Activated naive CD8-positive, alpha-beta T cell treated with anti-CD3 and anti-CD28 coated beads, Interleukin-2, amount 10 ng/mL, durations not matched to agents 7 days and 5 days (primary cell): ENCODE data around the gene APOC1. TPM values are rescaled to one million over a fixed set of nuclear protein-coding genes. Genes with fewer than 3 reads are reported as not detected.
"Not testable (repeated sequence)": the region's sequence is repeated elsewhere in the genome, so short reads cannot be mapped to it uniquely, and the experiment has no call there.

Experiments
- ATAC-seq: fragments of 150-1000 bp; cut with Tn5 transposase; one replicate; pipeline ENCODE4 v1.10.0; 2021; ENCODE audit warnings: low read depth, moderate library complexity
- POLR2A ChIA-PET: fragments of 350-600 bp; sonication (Branson Sonifier 250); formaldehyde crosslinking; loops from one replicate; lab custom pipeline; 2021; ENCODE audit warnings: antibody characterized with exemption; lab: Charles Lee
- DNase-seq: peaks from one replicate; pipeline ENCODE4 v3.0.0; 2021
- H3K27ac Mint-ChIP-seq: one replicate; pipeline ENCODE4 v1.8.0; 2022; ENCODE audit warnings: mild to moderate bottlenecking, mixed read lengths
- H3K27me3 Mint-ChIP-seq: one replicate; pipeline ENCODE4 v1.8.0; 2022; ENCODE audit warnings: mild to moderate bottlenecking, moderate library complexity, mixed read lengths
- H3K36me3 Mint-ChIP-seq: one replicate; pipeline ENCODE4 v1.8.0; 2021; ENCODE audit warnings: mild to moderate bottlenecking, mixed read lengths
- H3K4me1 Mint-ChIP-seq: one replicate; pipeline ENCODE4 v1.8.0; 2021; ENCODE audit warnings: mixed read lengths
- H3K4me3 Mint-ChIP-seq: one replicate; pipeline ENCODE4 v1.8.0; 2022; ENCODE audit warnings: mild to moderate bottlenecking, moderate library complexity, mixed read lengths
- H3K9me3 Mint-ChIP-seq: one replicate; pipeline ENCODE4 v1.8.0; 2021; ENCODE audit warnings: mixed read lengths
- total RNA-seq, 2 experiments: library from RNA; stranded (reverse); gene quantifications; one replicate each; pipeline ENCODE4 v1.2.3, GENCODE V29; 2021

APOC1 gene
- total RNA-seq, 2 experiments from 2014 or later: 11.6 to 12.7 TPM

DNA sequence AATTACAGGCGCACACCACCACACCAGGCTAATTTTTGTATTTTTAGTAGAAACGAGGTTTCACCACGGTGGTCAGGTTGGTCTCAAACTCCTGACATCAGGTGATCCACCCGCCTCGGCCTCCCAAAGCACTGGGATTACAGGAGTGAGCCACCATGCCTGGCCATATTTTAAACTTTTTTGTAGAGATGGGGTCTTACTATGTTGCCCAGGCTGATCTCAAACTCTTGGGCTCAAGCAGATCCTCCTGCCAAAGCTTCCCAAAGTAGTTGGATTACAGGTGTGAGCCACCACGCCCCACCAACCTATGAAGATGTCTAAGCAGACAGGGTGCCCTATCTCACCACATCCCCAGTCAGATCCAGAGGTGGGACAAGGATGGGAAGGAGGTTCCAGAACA, 2.5 kb upstream of the APOC1 start:
- ATAC-seq, DNase-seq, H3K9me3 Mint-ChIP-seq, H3K27ac Mint-ChIP-seq, H3K4me1 Mint-ChIP-seq, H3K36me3 Mint-ChIP-seq, POLR2A ChIA-PET, H3K4me3 Mint-ChIP-seq: not testable (repeated sequence)
- peaks cover 31% of the 10 kb centered on the region for H3K27me3 Mint-ChIP-seq

DNA sequence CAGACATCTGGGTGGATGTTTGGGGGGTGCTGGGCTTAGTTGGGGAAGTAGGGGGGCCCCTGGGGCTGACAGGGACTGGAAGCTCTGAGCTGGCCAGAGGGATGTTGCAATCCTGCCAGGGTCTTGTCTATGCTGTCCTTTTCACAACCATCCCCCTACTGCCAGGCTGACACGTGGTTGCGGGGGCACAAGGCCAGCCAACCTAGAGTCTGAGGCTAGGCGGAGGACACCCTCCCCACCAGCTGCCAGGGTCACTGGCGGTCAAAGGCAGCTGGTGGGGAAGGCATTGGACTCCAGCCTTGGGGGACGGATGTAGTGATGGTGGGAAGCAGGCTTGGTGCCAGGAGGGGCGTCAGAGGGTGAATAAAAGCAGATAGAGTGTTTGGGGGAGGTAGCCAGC, 1.6 kb upstream of the APOC1 start:
- POLR2A ChIA-PET: no interaction called here
- DNase-seq (no peak), ATAC-seq (no peak)
- Mint-ChIP-seq H3K4me3 (no peak overlapping the region), H3K27ac (no peak overlapping the region), H3K27me3 (peaks cover 26% of the 10 kb centered on the region), H3K36me3 (no peaks in the 10 kb centered on the region), H3K4me1 (peaks cover 9% of the 10 kb centered on the region), H3K9me3 (no peaks in the 10 kb centered on the region)

DNA sequence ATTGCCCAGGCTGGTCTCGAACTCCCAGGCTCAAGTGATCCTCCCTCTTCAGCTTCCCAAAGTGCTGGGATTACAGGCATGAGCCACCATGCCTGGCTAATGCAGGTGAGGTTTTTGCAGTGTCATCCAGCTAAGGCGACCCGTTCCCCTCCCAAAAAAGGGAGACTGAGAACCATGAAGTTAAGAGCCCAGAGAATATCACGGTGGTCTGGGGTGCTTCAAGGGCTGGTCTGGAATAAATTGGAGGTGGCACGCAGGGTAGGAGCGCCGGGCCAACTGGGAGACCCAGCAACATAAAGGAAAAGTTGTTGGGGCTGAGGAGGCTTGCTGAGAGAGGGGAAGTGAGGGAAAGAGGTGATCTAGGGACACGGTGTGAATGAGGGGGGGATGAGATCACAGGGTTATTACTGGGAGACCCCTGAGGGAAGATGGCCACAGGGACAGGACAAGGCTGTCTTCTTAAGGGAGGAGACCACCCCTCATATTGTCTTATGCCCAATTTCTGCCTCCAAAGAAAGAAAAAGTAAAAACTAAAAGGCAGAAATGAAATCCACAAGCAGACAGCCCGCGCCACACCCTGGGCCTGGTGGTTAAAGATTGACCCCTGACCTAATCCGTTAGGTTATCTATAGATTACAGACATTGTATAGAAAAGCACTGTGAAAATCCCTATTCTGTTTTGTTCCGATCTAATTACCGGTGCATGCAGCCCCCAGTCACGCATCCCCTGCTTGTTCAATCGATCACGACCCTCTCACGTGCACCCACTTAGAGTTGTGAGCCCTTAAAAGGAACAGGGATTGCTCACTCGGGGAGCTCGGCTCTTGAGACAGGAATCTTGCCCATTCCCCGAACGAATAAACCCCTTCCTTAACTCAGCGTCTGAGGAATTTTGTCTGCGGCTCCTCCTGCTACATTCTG, 636 bp upstream of the APOC1 start:
- H3K36me3 Mint-ChIP-seq, H3K9me3 Mint-ChIP-seq, H3K4me1 Mint-ChIP-seq, POLR2A ChIA-PET, DNase-seq, ATAC-seq: not testable (repeated sequence)
- H3K4me3 Mint-ChIP-seq: peak overlapping the region; percentile 93
- peak overlapping the region; percentile 75 for H3K27ac Mint-ChIP-seq
- peaks cover 26% of the 10 kb centered on the region for H3K27me3 Mint-ChIP-seq

DNA sequence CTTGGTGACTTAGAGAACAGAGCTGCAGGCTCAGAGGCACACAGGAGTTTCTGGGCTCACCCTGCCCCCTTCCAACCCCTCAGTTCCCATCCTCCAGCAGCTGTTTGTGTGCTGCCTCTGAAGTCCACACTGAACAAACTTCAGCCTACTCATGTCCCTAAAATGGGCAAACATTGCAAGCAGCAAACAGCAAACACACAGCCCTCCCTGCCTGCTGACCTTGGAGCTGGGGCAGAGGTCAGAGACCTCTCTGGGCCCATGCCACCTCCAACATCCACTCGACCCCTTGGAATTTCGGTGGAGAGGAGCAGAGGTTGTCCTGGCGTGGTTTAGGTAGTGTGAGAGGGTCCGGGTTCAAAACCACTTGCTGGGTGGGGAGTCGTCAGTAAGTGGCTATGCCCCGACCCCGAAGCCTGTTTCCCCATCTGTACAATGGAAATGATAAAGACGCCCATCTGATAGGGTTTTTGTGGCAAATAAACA, 9.9 kb downstream of the APOC1 start:
- no peaks in the 10 kb centered on the region for H3K9me3 Mint-ChIP-seq
- peaks cover 27% of the 10 kb centered on the region for H3K27me3 Mint-ChIP-seq
- H3K4me1 Mint-ChIP-seq: peaks cover 3% of the 10 kb centered on the region
- no peak overlapping the region for H3K4me3 Mint-ChIP-seq
- no peak overlapping the region for H3K27ac Mint-ChIP-seq
- no peaks in the 10 kb centered on the region for H3K36me3 Mint-ChIP-seq
- ATAC-seq: no peak
- POLR2A ChIA-PET: no interaction called here
- DNase-seq: no peak

DNA sequence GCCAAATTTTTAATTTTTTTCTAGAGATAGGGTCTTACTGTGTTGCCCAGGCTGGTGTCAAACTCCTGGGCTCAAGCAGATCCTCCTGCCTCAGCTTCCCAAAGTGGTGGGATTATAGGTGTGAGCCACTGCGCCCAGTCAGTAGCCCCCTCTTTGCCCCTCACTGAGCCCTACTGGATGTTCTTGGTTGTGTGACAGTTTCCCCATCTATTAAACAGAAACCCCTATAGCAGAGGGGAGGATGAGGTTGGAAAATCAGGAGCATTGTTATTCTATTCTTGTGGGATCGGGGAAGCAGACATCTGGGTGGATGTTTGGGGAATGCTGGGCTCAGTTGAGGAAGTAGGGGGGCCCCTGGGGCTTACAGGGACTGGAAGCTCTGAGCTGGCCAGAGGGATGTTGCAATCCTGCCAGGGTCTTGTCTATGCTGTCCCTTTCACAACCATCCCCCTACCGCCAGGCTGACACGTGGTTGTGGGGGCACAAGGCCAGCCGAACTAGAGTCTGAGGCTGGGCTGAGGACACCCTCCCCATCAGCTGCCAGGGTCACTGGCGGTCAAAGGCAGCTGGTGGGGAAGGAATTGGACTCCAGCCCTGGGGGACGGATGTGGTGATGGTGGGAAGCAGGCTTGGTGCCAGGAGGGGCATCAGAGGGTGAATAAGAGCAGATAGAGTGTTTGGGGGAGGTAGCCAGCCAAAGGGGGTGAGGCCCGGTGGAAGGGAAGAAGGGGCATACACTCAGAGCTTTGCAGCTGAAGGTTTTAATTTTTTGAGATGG, 10.9 kb downstream of the APOC1 start:
- no peak overlapping the region for H3K4me3 Mint-ChIP-seq
- H3K27me3 Mint-ChIP-seq: peaks cover 27% of the 10 kb centered on the region
- peaks cover 3% of the 10 kb centered on the region for H3K4me1 Mint-ChIP-seq
- POLR2A ChIA-PET: no interaction called here
- no peak for ATAC-seq
- DNase-seq: no peak
- H3K9me3 Mint-ChIP-seq: no peaks in the 10 kb centered on the region
- H3K36me3 Mint-ChIP-seq: no peaks in the 10 kb centered on the region
- no peak overlapping the region for H3K27ac Mint-ChIP-seq

DNA sequence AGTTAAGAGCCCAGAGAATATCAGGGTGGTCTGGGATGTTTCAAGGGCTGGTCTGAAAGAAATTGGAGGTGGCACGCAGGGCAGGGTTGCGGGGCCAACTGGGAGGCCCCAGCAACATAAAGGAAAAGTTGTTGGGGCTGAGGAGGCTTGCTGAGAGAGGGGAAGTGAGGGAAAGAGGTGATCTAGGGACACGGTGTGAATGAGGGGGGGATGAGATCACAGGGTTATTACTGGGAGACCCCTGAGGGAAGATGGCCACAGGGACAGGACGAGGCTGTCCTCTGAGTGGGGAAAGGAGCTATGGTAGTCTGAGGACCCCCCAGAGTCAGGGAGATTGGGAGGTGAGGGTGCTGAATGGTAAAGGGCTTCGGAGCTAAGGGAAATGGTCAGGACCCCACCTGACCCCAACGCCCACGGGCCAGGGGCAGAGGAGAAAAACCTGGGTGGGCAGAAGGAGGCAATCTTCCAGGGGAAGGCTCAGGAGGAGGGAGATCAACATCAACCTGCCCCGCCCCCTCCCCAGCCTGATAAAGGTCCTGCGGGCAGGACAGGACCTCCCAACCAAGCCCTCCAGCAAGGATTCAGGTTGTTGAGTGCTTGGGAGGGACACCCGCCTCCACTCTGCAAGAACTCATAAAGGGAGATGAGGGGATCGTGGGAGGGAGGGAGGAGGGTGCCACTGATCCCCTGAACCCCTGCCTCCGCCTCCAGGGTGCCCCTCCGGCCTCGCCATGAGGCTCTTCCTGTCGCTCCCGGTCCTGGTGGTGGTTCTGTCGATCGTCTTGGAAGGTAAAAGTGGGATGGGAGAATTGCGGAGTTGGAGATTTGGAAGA, 12.1 kb downstream of the APOC1 start:
- H3K36me3 Mint-ChIP-seq, DNase-seq, H3K9me3 Mint-ChIP-seq, POLR2A ChIA-PET, H3K4me1 Mint-ChIP-seq: not testable (repeated sequence)
- H3K4me3 Mint-ChIP-seq: peak overlapping the region; percentile 20
- peaks cover 27% of the 10 kb centered on the region for H3K27me3 Mint-ChIP-seq
- peak; percentile 40 for ATAC-seq
- H3K27ac Mint-ChIP-seq: peak overlapping the region; percentile 32

DNA sequence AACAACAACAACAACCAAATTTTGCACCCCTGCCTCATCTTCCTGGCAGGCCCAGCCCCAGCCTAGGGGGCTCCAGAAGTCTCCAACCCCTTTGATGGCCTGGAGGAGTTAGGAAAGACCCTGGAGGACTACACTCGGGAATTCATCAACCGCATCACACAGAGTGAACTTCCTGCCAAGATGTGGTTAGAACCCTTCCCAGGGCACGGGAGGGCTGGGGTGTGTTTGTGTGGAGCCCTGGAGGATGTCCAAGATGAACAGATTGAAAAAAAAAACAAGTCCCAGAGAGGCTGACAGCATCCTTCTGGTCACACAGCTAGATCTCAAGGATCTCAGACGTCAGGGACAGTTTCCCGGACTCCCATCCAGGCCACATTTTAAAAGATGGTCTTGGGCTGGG, 13.3 kb downstream of the APOC1 start:
- POLR2A ChIA-PET: no interaction called here
- Mint-ChIP-seq H3K27me3 (peaks cover 27% of the 10 kb centered on the region), H3K27ac (no peak overlapping the region), H3K4me3 (no peak overlapping the region), H3K9me3 (no peaks in the 10 kb centered on the region), H3K4me1 (peaks cover 3% of the 10 kb centered on the region), H3K36me3 (no peaks in the 10 kb centered on the region)
- no peak for ATAC-seq
- DNase-seq: no peak

DNA sequence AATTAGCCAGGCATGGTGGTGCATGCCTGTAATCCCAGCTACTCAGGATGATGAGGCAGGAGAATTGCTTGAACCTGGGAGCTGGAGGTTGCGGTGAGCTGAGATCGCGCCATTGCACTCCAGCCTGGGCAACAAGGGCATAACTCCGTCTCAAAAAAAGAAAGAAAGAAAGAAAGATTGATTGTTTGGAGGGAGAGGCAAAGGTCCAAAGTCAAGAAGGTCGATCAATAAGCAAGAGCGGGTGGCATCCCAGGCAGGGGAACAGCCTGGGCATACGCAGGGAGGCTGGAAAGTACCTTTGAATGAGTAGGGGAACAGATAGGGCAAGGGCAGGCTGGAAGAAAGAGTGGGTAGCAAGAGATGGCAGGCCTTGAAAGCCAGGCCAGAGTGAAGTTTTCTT, 15.7 kb downstream of the APOC1 start:
- POLR2A ChIA-PET: no interaction called here
- H3K27ac Mint-ChIP-seq: no peak overlapping the region
- no peak for ATAC-seq
- no peak overlapping the region for H3K4me3 Mint-ChIP-seq
- no peaks in the 10 kb centered on the region for H3K36me3 Mint-ChIP-seq
- H3K9me3 Mint-ChIP-seq: no peaks in the 10 kb centered on the region
- H3K4me1 Mint-ChIP-seq: peaks cover 3% of the 10 kb centered on the region
- no peak for DNase-seq
- peaks cover 18% of the 10 kb centered on the region for H3K27me3 Mint-ChIP-seq

DNA sequence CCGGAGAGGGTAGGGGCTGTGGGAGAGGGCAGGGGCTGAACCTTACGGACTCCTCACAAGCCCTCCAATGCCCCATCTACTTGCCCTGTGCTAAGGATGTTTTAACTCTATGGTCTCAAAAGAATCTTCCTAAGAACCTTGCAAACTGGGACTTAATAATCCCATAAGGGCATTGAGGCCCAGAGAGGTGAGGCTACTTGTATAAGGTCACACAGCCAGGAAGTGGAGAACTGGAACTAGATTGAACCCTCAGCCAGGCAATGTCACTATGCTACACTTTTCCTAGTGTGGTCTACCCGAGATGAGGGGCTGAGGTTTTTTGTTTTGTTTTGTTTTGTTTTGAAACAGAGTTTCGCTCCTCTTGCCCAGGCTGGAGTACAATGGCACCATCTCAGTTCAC, 17.1 kb downstream of the APOC1 start:
- ATAC-seq (no peak), DNase-seq (no peak)
- Mint-ChIP-seq H3K4me3 (no peak overlapping the region), H3K36me3 (no peaks in the 10 kb centered on the region), H3K27ac (no peak overlapping the region), H3K27me3 (peaks cover 5% of the 10 kb centered on the region), H3K4me1 (peaks cover 3% of the 10 kb centered on the region), H3K9me3 (no peaks in the 10 kb centered on the region)
- POLR2A ChIA-PET: no interaction called here

DNA sequence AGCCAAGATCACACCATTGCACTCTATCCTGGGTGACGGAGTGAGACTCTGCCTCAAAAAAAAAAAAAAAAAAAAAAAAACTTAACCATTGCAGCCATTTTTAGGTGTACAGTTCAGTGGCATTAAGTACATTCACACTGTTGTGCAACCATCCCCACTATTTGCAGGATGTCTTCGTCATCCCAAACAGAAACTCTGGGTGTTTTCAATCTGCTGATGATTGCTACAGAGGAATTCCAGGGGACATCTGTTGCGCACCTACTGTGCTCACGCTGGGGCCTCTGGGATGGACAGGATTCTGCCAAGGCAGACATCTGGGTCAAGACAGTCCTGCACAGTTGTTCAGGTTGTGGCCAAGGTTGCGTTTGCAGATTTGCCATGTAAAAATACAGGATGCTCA, 25.3 kb downstream of the APOC1 start:
- Mint-ChIP-seq H3K27me3 (no peaks in the 10 kb centered on the region), H3K27ac (no peak overlapping the region), H3K4me1 (no peaks in the 10 kb centered on the region), H3K4me3 (no peak overlapping the region), H3K36me3 (no peaks in the 10 kb centered on the region), H3K9me3 (no peaks in the 10 kb centered on the region)
- DNase-seq (no peak), ATAC-seq (no peak)
- POLR2A ChIA-PET: no interaction called here

DNA sequence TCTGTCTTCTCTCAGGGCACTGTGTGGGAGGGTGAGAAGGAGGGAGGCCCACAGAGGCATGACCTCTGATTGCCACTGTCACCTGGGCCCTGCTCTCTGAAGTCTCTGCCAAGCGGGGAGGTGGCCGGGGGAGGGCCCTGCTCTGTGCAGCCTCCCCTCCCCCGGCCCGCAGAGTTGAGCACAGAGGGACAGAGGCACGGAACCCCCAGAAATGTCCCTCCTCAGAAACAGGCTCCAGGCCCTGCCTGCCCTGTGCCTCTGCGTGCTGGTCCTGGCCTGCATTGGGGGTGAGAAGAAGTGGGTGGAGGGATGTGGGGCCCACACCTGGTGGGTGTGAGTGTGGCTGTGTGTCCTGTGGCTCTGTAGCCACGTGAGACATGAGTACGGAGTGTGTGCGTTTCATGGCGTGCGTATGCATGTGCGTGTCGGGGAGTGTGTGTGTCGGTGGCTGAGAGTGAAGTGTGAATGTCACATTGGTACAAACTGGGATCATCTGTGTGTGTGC, 27.7 kb downstream of the APOC1 start, which contains the start of gene APOC4:
TSS of gene APOC4 (plus strand) at position 171 of the 505 bp plus-strand sequence. CDS start at position 212, 41 bp downstream.
- POLR2A ChIA-PET: no interaction called here
- ATAC-seq (no peak), DNase-seq (no peak)
- no peaks in the 10 kb centered on the region for H3K27me3 Mint-ChIP-seq
- no peaks in the 10 kb centered on the region for H3K36me3 Mint-ChIP-seq
- no peaks in the 10 kb centered on the region for H3K4me1 Mint-ChIP-seq
- H3K27ac Mint-ChIP-seq: no peak within 1 kb of the TSS
- no peak within 1 kb of the TSS for H3K4me3 Mint-ChIP-seq
- no peaks in the 10 kb centered on the region for H3K9me3 Mint-ChIP-seq

DNA sequence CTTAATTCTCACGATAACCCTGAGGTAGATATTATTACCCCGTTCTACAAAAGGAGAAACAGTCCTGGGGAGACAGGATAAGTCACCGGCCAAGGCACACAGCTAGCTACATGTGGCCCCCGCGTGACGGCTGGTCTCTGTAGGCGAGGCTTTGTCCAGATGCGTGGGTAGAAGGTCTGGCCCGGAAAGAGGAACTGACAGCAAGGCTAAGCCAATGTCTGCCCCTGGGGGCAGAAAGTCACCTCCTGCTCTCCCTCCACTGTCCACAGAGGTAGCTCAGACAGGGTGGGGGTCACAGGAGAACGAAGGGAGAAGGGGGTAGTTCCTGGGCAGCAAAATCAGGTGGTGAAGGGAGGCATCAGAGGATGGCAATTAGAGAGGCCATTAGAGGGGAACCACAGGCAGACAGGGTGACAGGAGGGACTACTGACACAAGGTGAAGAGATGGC, 29.4 kb downstream of the APOC1 start:
- no peak overlapping the region for H3K27ac Mint-ChIP-seq
- H3K27me3 Mint-ChIP-seq: no peaks in the 10 kb centered on the region
- no peak overlapping the region for H3K4me3 Mint-ChIP-seq

More for the DNA sequence above, 29.4 kb downstream of the APOC1 start:
- H3K36me3 Mint-ChIP-seq: no peaks in the 10 kb centered on the region
- no peaks in the 10 kb centered on the region for H3K4me1 Mint-ChIP-seq
- no peaks in the 10 kb centered on the region for H3K9me3 Mint-ChIP-seq
- DNase-seq (no peak), ATAC-seq (no peak)
- POLR2A ChIA-PET: no interaction called here
